Measurements from ENCODE around the gene TSEN34. TPM values are rescaled to one million over a fixed set of nuclear protein-coding genes. Genes with fewer than 3 reads are reported as not detected.
"Not testable (repeated sequence)": the region's sequence is repeated elsewhere in the genome, so short reads cannot be mapped to it uniquely, and the experiment has no call there.

TSEN34 gene
- total RNA-seq, 1 donor from 2014 or later, result 54.9 TPM

- Histone ChIP-seq H3K9me3 (no peaks in the 10 kb centered on the region), H3K4me1 (peaks cover 10 to 31% of the 10 kb centered on the region in 2 donors), H3K4me3 (no peak overlapping the region), H3K27me3 (no peaks in the 10 kb centered on the region), H3K27ac (peak overlapping the region; percentile 37 to 64), H3K36me3 (peaks cover 51 to 59% of the 10 kb centered on the region in 2 donors)
- intact Hi-C loops (cut with DNase I), result no loop called here
- no peak for DNase-seq (ENCODE audit: low spot score in 2 of 2)
- no peak for TF ChIP-seq CTCF (IDR thresholded peaks at IDR 0.05)
Measured at GRCh38 chr19:54206831-54207177, 15.7 kb downstream of the TSEN34 start.

GRCh38 chr19:54207193-54207592, 16.1 kb downstream of the TSEN34 start:
- Histone ChIP-seq H3K36me3 (peaks cover 50 to 55% of the 10 kb centered on the region in 2 donors), H3K4me1 (peaks cover 7 to 27% of the 10 kb centered on the region in 2 donors), H3K27ac (peak overlapping the region; percentile 37 to 64)
- H3K4me3 ChIP-seq; H3K9me3 ChIP-seq; H3K27me3 ChIP-seq; intact Hi-C loops (cut with DNase I); DNase-seq (ENCODE audit: low spot score in 2 of 2): not testable (repeated sequence)

GRCh38 chr19:54207676-54207982, 16.5 kb downstream of the TSEN34 start:
- intact Hi-C loops (cut with DNase I), result no loop called here
- H3K9me3 ChIP-seq, result no peaks in the 10 kb centered on the region
- peaks cover 7 to 23% of the 10 kb centered on the region in 2 donors for H3K4me1 ChIP-seq
- no peak for DNase-seq (ENCODE audit: low spot score in 2 of 2)
- TF ChIP-seq CTCF (IDR thresholded peaks at IDR 0.05), result no peak
- H3K36me3 ChIP-seq, result peaks cover 46 to 50% of the 10 kb centered on the region in 2 donors
- H3K4me3 ChIP-seq, result no peak overlapping the region
- H3K27me3 ChIP-seq, result no peaks in the 10 kb centered on the region
- H3K27ac ChIP-seq, result peak overlapping the region; percentile 37 to 64

GRCh38 chr19:54207983-54208783, 17.1 kb downstream of the TSEN34 start:
- TF ChIP-seq CTCF (IDR thresholded peaks at IDR 0.05), result no peak
- Histone ChIP-seq H3K4me1 (peaks cover 7 to 18% of the 10 kb centered on the region in 2 donors), H3K27me3 (no peaks in the 10 kb centered on the region), H3K36me3 (peaks cover 40 to 45% of the 10 kb centered on the region in 2 donors), H3K9me3 (no peaks in the 10 kb centered on the region), H3K4me3 (no peak overlapping the region), H3K27ac (peak overlapping the region; percentile 71 to 75)
- intact Hi-C loops (cut with DNase I), result no loop called here
- peak; percentile 59 to 86 for DNase-seq (ENCODE audit: low spot score in 2 of 2)

GRCh38 chr19:54208784-54209057, 17.6 kb downstream of the TSEN34 start:
- no peak for TF ChIP-seq CTCF (IDR thresholded peaks at IDR 0.05)
- Histone ChIP-seq H3K4me3 (no peak overlapping the region), H3K27ac (peak overlapping the region; percentile 71 to 75), H3K36me3 (peaks cover 38 to 40% of the 10 kb centered on the region in 2 donors), H3K4me1 (peaks cover 7 to 14% of the 10 kb centered on the region in 2 donors), H3K9me3 (no peaks in the 10 kb centered on the region), H3K27me3 (no peaks in the 10 kb centered on the region)
- DNase-seq (ENCODE audit: low spot score in 2 of 2), result no peak
- intact Hi-C loops (cut with DNase I), result no loop called here

GRCh38 chr19:54209058-54209810, 18.1 kb downstream of the TSEN34 start:
- no peak for TF ChIP-seq CTCF (IDR thresholded peaks at IDR 0.05)
- no peak overlapping the region for H3K4me3 ChIP-seq
- peaks cover 33 to 36% of the 10 kb centered on the region in 2 donors for H3K36me3 ChIP-seq
- H3K27me3 ChIP-seq, result no peaks in the 10 kb centered on the region
- DNase-seq (ENCODE audit: low spot score in 2 of 2), result no peak
- peaks cover 7 to 13% of the 10 kb centered on the region in 2 donors for H3K4me1 ChIP-seq
- intact Hi-C loops (cut with DNase I), result no loop called here
- H3K27ac ChIP-seq, result peak overlapping the region; percentile 71 to 75
- no peaks in the 10 kb centered on the region for H3K9me3 ChIP-seq

Data from ascending aorta (tissue), 2 donors.